GM12878 (cell line): ENCODE data around the gene CIPC. TPM values are rescaled to one million over a fixed set of nuclear protein-coding genes. Genes with fewer than 3 reads are reported as not detected.

Experiments
- ATAC-seq: fragments of 200-7000 bp; cut with Tn5 transposase; 3 replicates; pipeline ENCODE4 v1.9.1; 2020; ENCODE audit warnings: mild to moderate bottlenecking, moderate library complexity
- BruUV-seq: library from RNA; stranded (reverse); fragments of 400-500 nt; replicated peaks from 2 replicates; lab custom pipeline; 2021; lab: Mats Ljungman, UMichigan
- CTCF ChIA-PET: fragments of 300-600 bp; sonication (Branson Sonifier 250); formaldehyde crosslinking; extraction: SDS; loops from one replicate; lab custom pipeline; 2021; ENCODE audit warnings: inconsistent platforms; lab: Yijun Ruan, JAX
- POLR2A ChIA-PET: fragments of 350-600 bp; formaldehyde crosslinking; extraction: SDS; loops from one replicate; lab custom pipeline; 2021; ENCODE audit warnings: inconsistent platforms; lab: Charles Lee
- RAD21 ChIA-PET: fragments of 300-600 bp; sonication (Branson Sonifier 250); formaldehyde crosslinking; loops from one replicate; lab custom pipeline; 2023; ENCODE audit warnings: antibody characterized with exemption; ENCODE audit not compliant: unreplicated experiment; lab: Charles Lee
- SMC1A ChIA-PET: fragments of 300-600 bp; sonication (Branson Sonifier 250); formaldehyde crosslinking; loops from one replicate; lab custom pipeline; 2023; ENCODE audit not compliant: unreplicated experiment, uncharacterized antibody; lab: Charles Lee
- DNase-seq: peaks from one replicate; pipeline ENCODE4 v3.0.0-alpha.2; 2011; ENCODE audit warnings: low read depth, low spot score
- FAIRE-seq: peaks from 3 replicates; lab custom pipeline; 2011; peaks lifted over from hg19 to GRCh38; lab: Jason Lieb, UNC
- H2AFZ ChIP-seq: 2 replicates; pipeline ENCODE4 v1.6.0; 2011; ENCODE audit warnings: low read depth, low read length, control low read depth; ENCODE audit not compliant: control insufficient read depth
- H3K27ac ChIP-seq: 2 replicates; pipeline ENCODE4 v1.5.1; 2011; ENCODE audit warnings: control low read depth; ENCODE audit not compliant: control insufficient read depth, insufficient read depth
- H3K27me3 ChIP-seq, 2 experiments: replicated peaks in 1 of 2; 2 replicates each; pipeline versions ENCODE4 v1.6.0 to v1.6.1; 2011; ENCODE audit warnings: low read length in 1 of 2; ENCODE audit not compliant: control insufficient read depth in 2 of 2, insufficient read depth in 2 of 2
- H3K36me3 ChIP-seq, 2 experiments: 2 replicates each; pipeline ENCODE4 v1.5.1; 2011; ENCODE audit warnings: low read length in 1 of 2; ENCODE audit not compliant: control insufficient read depth in 2 of 2, insufficient read depth in 2 of 2
- H3K4me1 ChIP-seq: 2 replicates; pipeline ENCODE4 v1.6.1; 2011; ENCODE audit warnings: mild to moderate bottlenecking, low read length, moderate library complexity, mixed read lengths; ENCODE audit not compliant: control insufficient read depth, insufficient read depth
- H3K4me2 ChIP-seq: 2 replicates; pipeline ENCODE4 v1.6.0; 2011; ENCODE audit warnings: control low read depth; ENCODE audit not compliant: control insufficient read depth, insufficient read depth
- H3K4me3 ChIP-seq: fragments of 200-600 bp; sonication (generic); 2 replicates; pipeline ENCODE4 v1.5.1; 2016
- H3K79me2 ChIP-seq: 2 replicates; pipeline ENCODE4 v1.6.0; 2011; ENCODE audit warnings: low read length; ENCODE audit not compliant: control insufficient read depth, insufficient read depth
- H3K9ac ChIP-seq: 2 replicates; pipeline ENCODE4 v1.8.0; 2011; ENCODE audit warnings: low read length, control low read depth, mixed read lengths; ENCODE audit not compliant: control insufficient read depth, insufficient read depth
- H3K9me3 ChIP-seq: replicated peaks from 3 replicates; pipeline ENCODE4 v1.5.1; 2011; ENCODE audit warnings: mild to moderate bottlenecking, low read length; ENCODE audit not compliant: control insufficient read depth, insufficient read depth
- H4K20me1 ChIP-seq: 2 replicates; pipeline ENCODE4 v1.6.0; 2011; ENCODE audit not compliant: control insufficient read depth, insufficient read depth
- ETV6 ChIP-seq, 2 experiments: fragments of 450-650 bp in 1 of 2; IDR thresholded peaks in 1 of 2; conservative IDR thresholded peaks in 1 of 2; 2 replicates each; pipeline ENCODE4 v1.6.1; 2014; ENCODE audit warnings: antibody characterized with exemption in 1 of 2, borderline replicate concordance in 1 of 2, low read depth in 1 of 2, mild to moderate bottlenecking in 1 of 2, moderate library complexity in 1 of 2
- GABPA ChIP-seq: IDR thresholded peaks from 2 replicates; pipeline ENCODE4 v1.6.1; 2014; ENCODE audit warnings: antibody characterized with exemption, low read depth, mild to moderate bottlenecking, inconsistent platforms
- HCFC1 ChIP-seq: fragments of 150-350 bp; IDR thresholded peaks from 2 replicates; pipeline ENCODE4 v1.6.1; 2014; ENCODE audit warnings: low read length
- IRF4 ChIP-seq: IDR thresholded peaks from 2 replicates; pipeline ENCODE4 v1.6.1; 2011; ENCODE audit warnings: low read depth, low read length
- MTA3 ChIP-seq: IDR thresholded peaks from 2 replicates; pipeline ENCODE4 v1.6.1; 2012; ENCODE audit warnings: low read length, inconsistent platforms, borderline replicate concordance
- RAD21 ChIP-seq: IDR thresholded peaks from 2 replicates; pipeline ENCODE4 v1.6.1; 2011; ENCODE audit warnings: mild to moderate bottlenecking, low read depth, low read length, moderate library complexity; ENCODE audit not compliant: insufficient read depth
- RAD51 ChIP-seq: fragments of 450-650 bp; IDR thresholded peaks from 2 replicates; pipeline ENCODE4 v1.6.1; 2016; ENCODE audit warnings: moderate library complexity, mild to moderate bottlenecking, inconsistent platforms
- YY1 ChIP-seq: IDR thresholded peaks from 2 replicates; pipeline ENCODE4 v1.6.1; 2011; ENCODE audit warnings: low read depth, mild to moderate bottlenecking, low read length
- ZNF592 ChIP-seq: fragments of 450-650 bp; IDR thresholded peaks from 2 replicates; pipeline ENCODE4 v1.6.1; 2017; ENCODE audit warnings: mild to moderate bottlenecking, moderate library complexity
- ZNF622 ChIP-seq: fragments of 450-650 bp; IDR thresholded peaks from 2 replicates; pipeline ENCODE4 v1.6.1; 2017; ENCODE audit warnings: mild to moderate bottlenecking, inconsistent platforms
- WGBS: methylation state at CpG from one replicate; pipeline ENCODE4 v1.1.6; 2016; ENCODE audit warnings: low lambda C conversion rate; ENCODE audit not compliant: insufficient replicate concordance, insufficient coverage; ENCODE audit errors: missing lambda C conversion rate; 5-methylcytosine and 5-hydroxymethylcytosine counted together
- in situ Hi-C: fragments of 300-500 bp; cut with MboI; formaldehyde crosslinking; loops from 9 replicates; pipeline ENCODE4 v1.14.3; 2018; ENCODE audit warnings: mixed read lengths
- intact Hi-C: fragments of 100-400 bp; cut with micrococcal nuclease; formaldehyde crosslinking; loops from one replicate; pipeline ENCODE4 v1.14.2; 2022; ENCODE audit not compliant: unreplicated experiment
- polyA plus RNA-seq, 11 experiments: library from polyadenylated mRNA; depleted of rRNA in 4 of 11; unstranded in 6 of 11; stranded (reverse) in 5 of 11; fragments of >200 nt; fragmentation: Nextera tagmentation in 4 of 11; fragmentation: Illumina TruSeq in 1 of 11; extraction: Ambion mirVana in 4 of 11; extraction: Trizol in 1 of 11; gene quantifications; 1 replicate in 1 of 11; 2 replicates in 10 of 11; pipeline versions ENCODE4 v1.2.1 to v1.2.3, GENCODE V29; 2011 to 2016; ENCODE audit warnings: inconsistent platforms in 2 of 11, missing spikeins in 2 of 11, low read depth in 1 of 11
- total RNA-seq, 4 experiments: library from RNA; depleted of rRNA in 3 of 4; stranded (reverse); fragments of >200 nt in 3 of 4; fragmentation: Illumina TruSeq in 1 of 4; extraction: Trizol in 1 of 4; gene quantifications; 2 replicates each; pipeline versions ENCODE4 v1.2.1 to v1.2.3, GENCODE V29; 2013 to 2021

Gene CIPC
- total and polyA plus RNA-seq, 10 of the 15 experiments (the other 5 are each of a cell fraction or from before 2014, with no cell fraction given), result 5.6 to 29.5 (median 16.5) TPM

- ChIA-PET CTCF (interaction anchor here (1.1 to 21.9 kb wide), 4 partner anchors 8 to 44 kb away, joined by 3 to 445 read pairs (median 224); partner anchors contain the start of gene CIPC), RAD21 (interaction anchor here (1.2 to 3.4 kb wide), 2 partner anchors 9 to 14 kb away, joined by 3 to 17 read pairs; no protein-coding TSS in a partner anchor), POLR2A (interaction anchor here (0.5 kb wide), 1 partner anchor 48 kb away, joined by 4 read pairs; no protein-coding TSS in a partner anchor), SMC1A (interaction anchor here (0.6 to 21.4 kb wide), 5 partner anchors 8 to 41 kb away, joined by 3 to 428 read pairs (median 3); partner anchors contain the start of gene CIPC)
- Histone ChIP-seq H3K9ac (no peak overlapping the region), H3K4me3 (no peak overlapping the region), H2AFZ (no peak overlapping the region), H3K79me2 (no peaks in the 10 kb centered on the region), H3K27ac (no peak overlapping the region), H4K20me1 (no peaks in the 10 kb centered on the region), H3K36me3 (peaks cover 12 to 28% of the 10 kb centered on the region in 2 experiments), H3K9me3 (no peaks in the 10 kb centered on the region), H3K27me3 (no peaks in the 10 kb centered on the region), H3K4me2 (no peak overlapping the region), H3K4me1 (no peaks in the 10 kb centered on the region)
- in situ Hi-C loops (no loop called here), intact Hi-C loops (no loop called here)
- WGBS, result 94% methylated on average over 6 of the region's 6 CpGs
- DNase-seq (no peak), ATAC-seq (no peak), FAIRE-seq (no peak)
- TF ChIP-seq ETV6 (conservative IDR thresholded peaks at IDR 0.05 in 1 of 2, IDR thresholded peaks at IDR 0.05 in 1 of 2; ENCODE audit: borderline replicate concordance in 1 of 2, low read depth in 1 of 2) (no peak), IRF4 (no peak), MTA3 (no peak), HCFC1 (no peak), GABPA (no peak), ZNF592 (no peak), YY1 (no peak), ZNF622 (no peak), RAD21 (no peak), RAD51 (no peak)
- BruUV-seq, result no TSS peak
Measured at GRCh38 chr14:77109656-77110055, 11.6 kb downstream of the CIPC start.
